ENCODE data around the gene COG5.

The COG5 gene

DNA sequence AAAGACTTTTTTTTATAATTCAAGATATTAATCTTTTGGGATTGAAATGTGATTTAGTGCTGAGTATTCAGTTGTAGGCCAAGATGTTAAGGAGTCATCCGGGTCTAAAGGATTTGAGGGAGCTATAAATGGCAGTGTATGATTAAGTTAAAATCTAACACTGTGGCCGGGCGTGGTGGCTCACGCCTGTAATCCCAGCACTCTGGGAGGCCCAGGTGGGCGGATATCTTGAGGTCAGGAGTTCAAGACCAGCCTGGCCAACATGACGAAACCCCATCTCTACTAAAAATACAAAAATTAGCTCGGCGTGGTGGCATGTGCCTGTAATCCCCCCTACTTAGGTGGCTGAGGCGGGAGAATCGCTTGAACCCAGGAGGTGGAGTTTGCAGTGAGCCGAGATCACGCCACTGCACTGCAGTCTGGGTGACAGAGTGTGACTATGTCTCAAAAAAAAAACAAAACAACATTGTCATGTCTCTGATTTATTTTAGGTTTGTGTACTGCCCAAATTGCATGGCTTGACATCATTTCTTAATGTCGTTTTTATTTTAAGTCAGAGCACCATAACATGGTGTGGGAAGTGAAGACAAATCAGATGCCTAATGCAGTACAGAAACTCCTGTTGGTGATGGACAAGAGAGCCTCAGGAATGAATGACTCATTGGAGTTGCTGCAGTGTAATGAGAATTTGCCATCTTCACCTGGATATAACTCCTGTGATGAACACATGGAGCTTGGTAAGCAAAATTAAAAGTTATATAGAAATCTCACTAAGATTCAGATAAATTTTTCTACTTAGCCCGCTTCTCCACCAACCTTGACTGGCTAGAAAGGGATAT, 384.2 kb downstream of the COG5 start:
- TF ChIP-seq, protein P1, sequence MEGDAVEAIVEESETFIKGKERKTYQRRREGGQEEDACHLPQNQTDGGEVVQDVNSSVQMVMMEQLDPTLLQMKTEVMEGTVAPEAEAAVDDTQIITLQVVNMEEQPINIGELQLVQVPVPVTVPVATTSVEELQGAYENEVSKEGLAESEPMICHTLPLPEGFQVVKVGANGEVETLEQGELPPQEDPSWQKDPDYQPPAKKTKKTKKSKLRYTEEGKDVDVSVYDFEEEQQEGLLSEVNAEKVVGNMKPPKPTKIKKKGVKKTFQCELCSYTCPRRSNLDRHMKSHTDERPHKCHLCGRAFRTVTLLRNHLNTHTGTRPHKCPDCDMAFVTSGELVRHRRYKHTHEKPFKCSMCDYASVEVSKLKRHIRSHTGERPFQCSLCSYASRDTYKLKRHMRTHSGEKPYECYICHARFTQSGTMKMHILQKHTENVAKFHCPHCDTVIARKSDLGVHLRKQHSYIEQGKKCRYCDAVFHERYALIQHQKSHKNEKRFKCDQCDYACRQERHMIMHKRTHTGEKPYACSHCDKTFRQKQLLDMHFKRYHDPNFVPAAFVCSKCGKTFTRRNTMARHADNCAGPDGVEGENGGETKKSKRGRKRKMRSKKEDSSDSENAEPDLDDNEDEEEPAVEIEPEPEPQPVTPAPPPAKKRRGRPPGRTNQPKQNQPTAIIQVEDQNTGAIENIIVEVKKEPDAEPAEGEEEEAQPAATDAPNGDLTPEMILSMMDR (IDR thresholded peaks at IDR 0.05; ENCODE audit: extremely low read depth, missing control alignments): no peak
- no peak for DNase-seq (ENCODE audit: low spot score)

GRCh38 chr7:107173691-107174406, 389.9 kb downstream of the COG5 start:
- peak; percentile 44 for DNase-seq (ENCODE audit: low spot score)
- TF ChIP-seq, protein P1 (IDR thresholded peaks at IDR 0.05; ENCODE audit: extremely low read depth, missing control alignments): no peak

- TF ChIP-seq, protein P1 (IDR thresholded peaks at IDR 0.05; ENCODE audit: extremely low read depth, missing control alignments): no peak
- DNase-seq (ENCODE audit: low spot score): no peak
These were observed 390.5 kb downstream of the COG5 start for GRCh38 chr7:107173191-107173590.

DNA sequence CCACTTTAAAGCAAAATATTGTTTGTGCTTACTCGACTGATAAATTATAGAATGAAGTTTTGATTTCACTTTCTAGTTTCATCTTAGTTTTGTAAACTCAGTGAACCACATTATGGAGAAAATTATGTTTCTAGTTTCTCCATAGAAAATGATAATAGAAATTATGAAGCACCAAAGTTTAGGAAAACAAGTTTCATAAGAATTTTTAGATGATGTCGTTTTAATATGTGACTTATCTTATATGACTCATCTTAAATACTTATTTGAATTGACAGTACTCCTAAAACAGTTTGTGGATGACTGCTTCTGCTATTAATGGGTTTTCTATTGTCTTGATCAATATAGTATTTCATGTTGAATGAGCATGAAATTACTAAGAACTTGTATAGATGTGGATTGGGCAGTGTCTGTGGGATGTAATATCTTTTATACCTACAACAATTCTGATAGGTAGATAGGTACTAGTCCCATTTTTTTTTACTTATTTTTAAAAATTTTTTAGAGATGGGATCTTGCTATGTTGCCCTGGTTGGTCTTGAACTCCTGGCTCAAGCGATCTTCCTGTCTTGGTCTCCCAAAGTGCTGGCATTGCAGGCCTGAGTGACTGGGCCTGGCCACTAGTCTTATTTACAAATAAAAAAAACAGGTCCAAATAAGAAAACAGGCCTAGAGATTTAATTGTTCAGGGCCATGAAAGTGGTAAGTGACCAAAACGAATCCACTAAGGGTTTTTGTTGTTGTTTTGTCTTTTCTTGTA, 391.3 kb downstream of the COG5 start:
- TF ChIP-seq, protein P1 (IDR thresholded peaks at IDR 0.05; ENCODE audit: extremely low read depth, missing control alignments): no peak
- no peak for DNase-seq (ENCODE audit: low spot score)

- TF ChIP-seq, protein P1 (IDR thresholded peaks at IDR 0.05; ENCODE audit: extremely low read depth, missing control alignments): no peak
- no peak for DNase-seq (ENCODE audit: low spot score)
These were observed 392.2 kb downstream of the COG5 start for GRCh38 chr7:107171496-107171895.

DNA sequence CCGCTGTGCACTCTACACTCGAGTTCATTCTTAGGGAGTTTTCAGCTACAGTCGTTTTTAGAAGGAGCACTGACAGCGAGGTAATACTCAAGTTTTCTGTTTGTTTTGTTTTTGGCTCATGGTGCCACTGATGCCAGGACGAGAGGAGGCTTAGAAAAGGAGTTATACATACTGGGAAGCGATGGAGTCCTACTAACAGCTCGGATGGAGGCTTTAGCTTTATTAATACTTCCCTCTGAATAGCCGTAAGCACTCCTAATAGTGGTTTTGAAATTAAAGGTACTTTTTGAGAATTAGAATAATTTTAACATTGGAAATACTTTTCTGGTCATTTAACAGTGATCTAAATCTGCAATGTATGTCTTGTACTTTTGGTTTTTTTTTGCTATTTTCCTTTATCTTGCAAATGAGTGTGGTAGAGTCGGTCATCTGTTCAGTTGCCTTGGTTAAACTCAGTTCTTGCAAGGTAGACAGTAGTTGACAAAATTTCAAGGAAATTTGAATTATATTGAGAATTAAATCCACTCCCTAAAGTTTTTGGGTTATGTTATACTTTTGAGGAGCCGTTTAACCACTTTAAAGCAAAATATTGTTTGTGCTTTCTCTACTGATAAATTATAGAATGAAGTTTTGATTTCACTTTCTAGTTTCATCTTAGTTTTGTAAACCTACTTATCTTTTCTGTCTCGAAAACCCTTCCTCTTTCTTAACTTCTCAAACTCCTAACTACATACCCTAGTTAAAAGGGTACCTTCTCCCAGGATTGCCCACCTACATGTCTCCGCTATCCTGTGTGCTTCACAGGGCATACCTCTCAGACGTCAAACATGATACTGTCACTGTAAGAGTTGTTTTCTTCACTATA, 393.4 kb downstream of the COG5 start:
- DNase-seq (ENCODE audit: low spot score): peak; percentile 6
- TF ChIP-seq, protein P1 (IDR thresholded peaks at IDR 0.05; ENCODE audit: extremely low read depth, missing control alignments): no peak
